Gastrocnemius medialis (tissue), 4 donors: ENCODE measurements around the gene DMBX1. TPM values are rescaled to one million over a fixed set of nuclear protein-coding genes. Genes with fewer than 3 reads are reported as not detected.

ENCODE experiments used
- ATAC-seq, 2 donors: fragments of 150-250 bp; one replicate each; pipeline ENCODE4 v1.9.1; 2016
- DNase-seq, 2 donors: peaks; one replicate each; pipeline ENCODE4 v3.0.0-alpha.2; 2019
- H3K27ac ChIP-seq, 4 donors: fragments of 200-600 bp; sonication (generic); 1 replicate in 1 of 4; 2 replicates in 3 of 4; pipeline ENCODE4 v1.5.1; 2016 to 2018; ENCODE audit warnings: mild to moderate bottlenecking in 2 of 4, moderate library complexity in 1 of 4
- H3K27me3 ChIP-seq, 3 donors: fragments of 200-600 bp; sonication (generic) in 2 of 3; 1 replicate in 1 of 3; 2 replicates in 2 of 3; pipeline versions ENCODE4 v1.5.1 to v1.6.0; 2016 to 2019; ENCODE audit warnings: mild to moderate bottlenecking in 1 of 3, moderate library complexity in 1 of 3
- H3K36me3 ChIP-seq, 2 donors: fragments of 200-600 bp; sonication (generic) in 1 of 2; one replicate each; pipeline ENCODE4 v1.5.1; 2017 to 2018
- H3K4me1 ChIP-seq, 2 donors: fragments of 200-600 bp; sonication (generic) in 1 of 2; one replicate each; pipeline ENCODE4 v1.5.1; 2016 to 2017; ENCODE audit warnings: mild to moderate bottlenecking in 2 of 2
- H3K4me3 ChIP-seq, 4 donors: fragments of 200-600 bp; sonication (generic) in 3 of 4; 1 replicate in 1 of 4; 2 replicates in 3 of 4; pipeline ENCODE4 v1.5.1; 2016 to 2019; ENCODE audit warnings: mild to moderate bottlenecking in 2 of 4
- H3K9me3 ChIP-seq, 3 donors: fragments of 200-600 bp; sonication (generic) in 2 of 3; 1 replicate in 1 of 3; 2 replicates in 2 of 3; pipeline ENCODE4 v1.5.1; 2016 to 2019
- POLR2A ChIP-seq, 2 donors: fragments of 450-650 bp; IDR thresholded peaks; one replicate each; pipeline ENCODE4 v1.6.1; 2017; ENCODE audit warnings: antibody characterized with exemption in 2 of 2, mild to moderate bottlenecking in 2 of 2, moderate library complexity in 2 of 2
- in situ Hi-C, 4 donors: fragments of 200-750 bp; cut with MboI; loops; one replicate each; pipeline versions ENCODE4 v1.15.0 to v1.8.0; 2017; ENCODE audit warnings: low sequenced_read_pairs in 4 of 4
- intact Hi-C: fragments of 100-400 bp; cut with DNase I; formaldehyde crosslinking; loops from one replicate; pipeline ENCODE4 v1.15.1; 2023; ENCODE audit warnings: low total_unique reads
- total RNA-seq, 4 donors: library from RNA; depleted of rRNA; stranded (reverse); fragments of >200 nt; gene quantifications; one replicate each; pipeline versions ENCODE4 v1.1.0 to v1.2.3, GENCODE V29; 2016
- TF ChIP-seq, protein P1 (sequence below), 5 experiments: fragments of 450-650 bp in 3 of 5; fragments of 200-600 bp in 2 of 5; sonication (generic) in 2 of 5; IDR thresholded peaks in 4 of 5; conservative IDR thresholded peaks in 1 of 5; 1 replicate in 4 of 5; 2 replicates in 1 of 5; pipeline ENCODE4 v1.5.1; 2016 to 2019; ENCODE audit warnings: antibody characterized with exemption in 5 of 5, mild to moderate bottlenecking in 3 of 5, moderate library complexity in 3 of 5

Gene DMBX1
- total RNA-seq, 4 donors from 2014 or later = not detected

DNA sequence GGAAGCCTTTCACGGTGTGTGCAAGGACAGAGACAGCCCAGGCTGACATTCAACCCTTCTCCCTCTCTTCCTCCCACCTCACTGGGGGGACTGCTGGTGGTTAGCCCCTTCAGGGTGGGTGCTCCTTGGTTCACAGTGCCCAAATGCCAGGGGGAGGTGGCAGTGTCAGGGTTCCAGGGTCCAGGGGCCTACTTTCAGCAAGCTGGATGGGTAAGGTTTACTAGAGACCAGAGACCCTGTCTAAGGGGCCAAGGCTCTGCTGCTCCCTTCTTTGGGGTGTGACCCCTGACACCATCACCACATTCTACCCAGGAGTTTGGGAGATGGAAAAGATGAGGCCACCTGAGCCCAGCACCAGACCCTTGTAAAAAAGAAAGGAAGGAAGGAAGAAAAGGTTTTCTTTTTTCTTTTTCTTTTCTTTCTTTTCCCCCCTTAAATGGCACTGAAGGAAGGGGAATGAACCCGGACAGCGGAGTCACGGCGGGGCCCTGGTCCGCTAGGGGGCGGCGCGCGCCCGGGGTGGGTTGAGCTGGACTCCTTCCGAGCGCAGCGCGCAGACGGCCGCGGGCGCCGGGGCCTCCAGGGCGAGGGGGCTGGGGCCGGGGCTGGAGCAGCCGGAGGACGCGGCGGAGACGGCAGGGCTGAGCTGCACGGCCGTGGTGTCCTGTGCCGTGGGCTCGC, 43.0 kb downstream of the DMBX1 start:
- DNase-seq = peak; percentile 15 to 28
- no peaks in the 10 kb centered on the region for H3K27me3 ChIP-seq
- no peaks in the 10 kb centered on the region for H3K9me3 ChIP-seq
- no peak overlapping the region for H3K27ac ChIP-seq
- no peaks in the 10 kb centered on the region for H3K4me1 ChIP-seq
- H3K4me3 ChIP-seq = peak overlapping the region; percentile 25 to 53 (median 34)
- intact Hi-C loops = loop anchor here (2.0 kb wide), 1 partner anchor 192 kb away; no protein-coding TSS in a partner anchor
- TF ChIP-seq, protein P1, sequence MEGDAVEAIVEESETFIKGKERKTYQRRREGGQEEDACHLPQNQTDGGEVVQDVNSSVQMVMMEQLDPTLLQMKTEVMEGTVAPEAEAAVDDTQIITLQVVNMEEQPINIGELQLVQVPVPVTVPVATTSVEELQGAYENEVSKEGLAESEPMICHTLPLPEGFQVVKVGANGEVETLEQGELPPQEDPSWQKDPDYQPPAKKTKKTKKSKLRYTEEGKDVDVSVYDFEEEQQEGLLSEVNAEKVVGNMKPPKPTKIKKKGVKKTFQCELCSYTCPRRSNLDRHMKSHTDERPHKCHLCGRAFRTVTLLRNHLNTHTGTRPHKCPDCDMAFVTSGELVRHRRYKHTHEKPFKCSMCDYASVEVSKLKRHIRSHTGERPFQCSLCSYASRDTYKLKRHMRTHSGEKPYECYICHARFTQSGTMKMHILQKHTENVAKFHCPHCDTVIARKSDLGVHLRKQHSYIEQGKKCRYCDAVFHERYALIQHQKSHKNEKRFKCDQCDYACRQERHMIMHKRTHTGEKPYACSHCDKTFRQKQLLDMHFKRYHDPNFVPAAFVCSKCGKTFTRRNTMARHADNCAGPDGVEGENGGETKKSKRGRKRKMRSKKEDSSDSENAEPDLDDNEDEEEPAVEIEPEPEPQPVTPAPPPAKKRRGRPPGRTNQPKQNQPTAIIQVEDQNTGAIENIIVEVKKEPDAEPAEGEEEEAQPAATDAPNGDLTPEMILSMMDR (IDR thresholded peaks at IDR 0.05 in 4 of 5, conservative IDR thresholded peaks at IDR 0.05 in 1 of 5) = peak; percentile 47 to 67 (median 56)
- peak in 1 of 2 donors; percentile 13 for TF ChIP-seq POLR2A (IDR thresholded peaks at IDR 0.05)
- H3K36me3 ChIP-seq = no peaks in the 10 kb centered on the region
- peak; percentile 71 to 84 for ATAC-seq
- in situ Hi-C loops = loop anchor here in 2 of 4 donors (10.0 to 25.0 kb wide), 2 partner anchors 95 to 192 kb away; no protein-coding TSS in a partner anchor

DNA sequence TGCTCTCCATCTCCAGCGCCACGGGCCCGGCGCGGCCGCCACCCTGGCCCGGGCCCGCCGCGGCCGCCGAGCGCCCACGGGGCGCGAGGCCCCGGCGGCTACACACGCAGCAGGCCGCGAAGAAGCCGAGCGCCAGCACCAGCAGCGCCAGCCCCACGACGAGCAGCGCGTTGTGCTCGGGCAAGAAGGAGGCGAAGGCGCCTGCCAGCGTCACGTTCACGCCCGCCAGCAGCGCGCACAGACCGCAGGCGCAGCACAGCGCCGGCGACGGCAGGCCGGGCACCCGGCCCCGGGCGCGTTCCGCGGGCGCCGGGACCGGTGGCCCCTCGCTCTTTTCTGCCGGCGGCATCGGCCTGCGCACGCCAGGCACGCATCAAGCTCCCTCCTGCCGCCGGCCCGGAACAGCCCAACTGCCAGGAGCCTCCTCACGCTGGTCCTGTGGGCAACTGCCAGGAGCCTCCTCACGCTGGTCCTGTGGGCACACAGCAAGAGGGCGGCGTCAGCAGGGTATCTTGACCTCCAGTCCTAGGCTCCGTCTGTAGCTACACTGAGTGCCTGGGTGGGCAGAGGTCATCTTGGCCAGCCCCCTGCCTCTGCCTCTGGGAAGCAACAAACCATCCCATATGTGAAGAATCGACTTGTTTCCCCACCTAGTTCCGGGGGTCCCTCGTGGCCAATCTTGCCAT, 43.7 kb downstream of the DMBX1 start:
- in situ Hi-C loops (loop anchor here in 2 of 4 donors (10.0 to 25.0 kb wide), 2 partner anchors 96 to 191 kb away; no protein-coding TSS in a partner anchor), intact Hi-C loops (loop anchor here (2.0 kb wide), 1 partner anchor 191 kb away; no protein-coding TSS in a partner anchor)
- Histone ChIP-seq H3K36me3 (no peaks in the 10 kb centered on the region), H3K27me3 (no peaks in the 10 kb centered on the region), H3K4me3 (peak overlapping the region; percentile 25 to 53 (median 43)), H3K27ac (no peak overlapping the region), H3K9me3 (no peaks in the 10 kb centered on the region), H3K4me1 (no peaks in the 10 kb centered on the region)
- TF ChIP-seq, protein P1 (IDR thresholded peaks at IDR 0.05 in 4 of 5, conservative IDR thresholded peaks at IDR 0.05 in 1 of 5) = no peak
- no peak for TF ChIP-seq POLR2A (IDR thresholded peaks at IDR 0.05)
- DNase-seq = no peak
- ATAC-seq = peak; percentile 66 to 69

DNA sequence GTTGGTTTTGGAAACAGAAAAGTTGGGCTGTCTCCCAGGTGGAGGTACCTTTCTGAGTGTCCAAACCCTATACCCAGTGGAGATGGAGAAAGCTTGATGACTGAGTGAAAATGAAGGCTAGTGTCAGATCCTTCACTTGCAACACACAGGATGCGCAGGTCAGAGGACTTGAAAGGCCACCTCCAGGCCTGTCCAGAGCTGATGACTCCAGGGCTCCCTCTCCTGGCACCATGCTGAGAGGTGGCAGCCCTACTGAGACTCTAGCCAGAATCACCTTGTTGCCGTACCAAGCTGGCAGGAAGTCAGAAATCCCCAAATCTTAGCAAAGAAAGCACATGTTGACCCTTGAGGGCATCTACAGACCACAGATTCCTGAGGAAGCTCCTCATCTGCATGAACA, 45.4 kb downstream of the DMBX1 start:
- intact Hi-C loops = no loop called here
- no peaks in the 10 kb centered on the region for H3K4me1 ChIP-seq

DNA sequence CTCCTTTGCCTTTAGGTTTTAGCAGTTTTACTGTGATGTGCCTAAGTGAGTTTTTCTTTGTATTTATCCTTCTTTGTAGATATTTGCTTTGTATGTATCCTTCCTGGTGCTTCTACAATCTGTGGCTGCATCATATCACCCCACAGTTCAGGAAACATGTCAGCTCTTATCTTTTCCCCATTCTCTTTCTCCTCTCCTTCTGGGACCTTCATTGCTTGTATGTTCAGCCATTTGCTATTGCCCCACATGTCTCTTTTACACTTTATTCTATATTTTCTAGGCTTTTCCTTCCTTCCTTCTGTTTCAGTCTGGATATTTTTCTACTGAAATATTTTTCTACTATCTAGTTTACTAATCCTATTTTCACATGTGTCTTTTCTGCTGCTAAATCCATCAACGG, 46.9 kb downstream of the DMBX1 start:
- no peak for TF ChIP-seq POLR2A (IDR thresholded peaks at IDR 0.05)
- TF ChIP-seq, protein P1 (IDR thresholded peaks at IDR 0.05 in 4 of 5, conservative IDR thresholded peaks at IDR 0.05 in 1 of 5) = no peak
- ATAC-seq (no peak), DNase-seq (no peak)
- Histone ChIP-seq H3K27me3 (no peaks in the 10 kb centered on the region), H3K27ac (no peak overlapping the region), H3K9me3 (no peaks in the 10 kb centered on the region), H3K4me1 (no peaks in the 10 kb centered on the region), H3K4me3 (no peak overlapping the region), H3K36me3 (no peaks in the 10 kb centered on the region)
- intact Hi-C loops (no loop called here), in situ Hi-C loops (loop anchor here in 2 of 4 donors (10.0 to 25.0 kb wide), 2 partner anchors 99 to 188 kb away; no protein-coding TSS in a partner anchor)

More for the DNA sequence above, 45.4 kb downstream of the DMBX1 start:
- TF ChIP-seq, protein P1 (IDR thresholded peaks at IDR 0.05 in 4 of 5, conservative IDR thresholded peaks at IDR 0.05 in 1 of 5) = no peak
- TF ChIP-seq POLR2A (IDR thresholded peaks at IDR 0.05) = no peak
- ATAC-seq (no peak), DNase-seq (no peak)
- H3K9me3 ChIP-seq = no peaks in the 10 kb centered on the region
- in situ Hi-C loops = loop anchor here in 2 of 4 donors (10.0 to 25.0 kb wide), 2 partner anchors 98 to 190 kb away; no protein-coding TSS in a partner anchor
- H3K4me3 ChIP-seq = no peak overlapping the region
- H3K27me3 ChIP-seq = no peaks in the 10 kb centered on the region
- no peaks in the 10 kb centered on the region for H3K36me3 ChIP-seq
- H3K27ac ChIP-seq = no peak overlapping the region
